HCT116 (cell line): ENCODE results near the gene OSBPL1A. TPM values are rescaled to one million over a fixed set of nuclear protein-coding genes. Genes with fewer than 3 reads are reported as not detected.

Source experiments
- ATAC-seq: fragments of 200-7000 bp; cut with Tn5 transposase; 2 replicates; pipeline ENCODE4 v1.9.1; 2020; ENCODE audit warnings: mild to moderate bottlenecking, moderate library complexity
- BruUV-seq: library from RNA; stranded (reverse); fragments of 400-500 nt; replicated peaks from 2 replicates; lab custom pipeline; 2021; lab: Mats Ljungman, UMichigan
- CTCF ChIA-PET: fragments of 300-600 bp; sonication (Branson Sonifier 250); formaldehyde crosslinking; loops from one replicate; lab custom pipeline; 2021; ENCODE audit warnings: antibody characterized with exemption; lab: Charles Lee
- POLR2A ChIA-PET: fragments of 300-600, 350-600 bp; sonication (Branson Sonifier 250); formaldehyde crosslinking; loops from one replicate; lab custom pipeline; 2021; ENCODE audit warnings: antibody characterized with exemption; lab: Charles Lee
- RAD21 ChIA-PET, 2 experiments: fragments of 300-600 bp; sonication (Branson Sonifier 250); formaldehyde crosslinking; loops; one replicate each; lab custom pipeline; 2023; ENCODE audit warnings: low total read pairs in 2 of 2; ENCODE audit not compliant: uncharacterized antibody in 2 of 2, unreplicated experiment in 2 of 2, low non-redundant PET in 1 of 2; lab: Charles Lee
- DNase-seq: peaks from one replicate; pipeline ENCODE4 v3.0.0-alpha.2; 2010; ENCODE audit warnings: low read depth, low spot score
- H2AFZ ChIP-seq: fragments of 200-600 bp; shearing (Covaris generic), sonication (generic); 2 replicates; pipeline ENCODE4 v1.6.1; 2017; ENCODE audit warnings: low read depth, mixed run types, mixed read lengths, antibody characterized with exemption, low read length; ENCODE audit not compliant: poor library complexity, severe bottlenecking
- H3K27ac ChIP-seq: 2 replicates; pipeline ENCODE4 v1.5.1; 2012; ENCODE audit warnings: low read depth, low read length
- H3K27me3 ChIP-seq: fragments of 200-600 bp; sonication (generic); 2 replicates; pipeline ENCODE4 v1.6.1; 2016; ENCODE audit warnings: mixed run types, low read length, mixed read lengths; ENCODE audit not compliant: insufficient read depth
- H3K36me3 ChIP-seq, 2 experiments: fragments of 200-500 bp in 1 of 2; fragments of 200-600 bp in 1 of 2; sonication (Bioruptor generic) in 1 of 2; sonication (generic) in 1 of 2; 2 replicates each; pipeline versions ENCODE4 v1.5.1 to v1.6.1; 2014 to 2016; ENCODE audit warnings: low read length in 2 of 2, inconsistent platforms in 1 of 2, mixed read lengths in 1 of 2, mixed run types in 1 of 2; ENCODE audit not compliant: insufficient read depth in 2 of 2, control insufficient read depth in 1 of 2
- H3K4me1 ChIP-seq, 2 experiments: fragments of 200-600 bp in 1 of 2; sonication (generic) in 1 of 2; 2 replicates each; pipeline versions ENCODE4 v1.5.1 to v1.6.1; 2012 to 2017; ENCODE audit warnings: low read length in 2 of 2, inconsistent platforms in 1 of 2, mild to moderate bottlenecking in 1 of 2, mixed read lengths in 1 of 2, mixed run types in 1 of 2, moderate library complexity in 1 of 2; ENCODE audit not compliant: insufficient read depth in 2 of 2, control insufficient read depth in 1 of 2
- H3K4me2 ChIP-seq: fragments of 200-600 bp; sonication (generic); 2 replicates; pipeline ENCODE4 v1.6.1; 2017; ENCODE audit warnings: mixed run types, low read length, mixed read lengths
- H3K4me3 ChIP-seq, 2 experiments: fragments of 200-600 bp in 1 of 2; sonication (generic) in 1 of 2; replicated peaks in 1 of 2; 2 replicates each; pipeline ENCODE4 v1.5.1; 2011 to 2016; ENCODE audit warnings: low read length in 2 of 2, control low read depth in 1 of 2, low read depth in 1 of 2, mild to moderate bottlenecking in 1 of 2, mixed read lengths in 1 of 2, mixed run types in 1 of 2
- H3K79me2 ChIP-seq: fragments of 200-600 bp; sonication (generic); 2 replicates; pipeline ENCODE4 v1.6.1; 2017; ENCODE audit warnings: mild to moderate bottlenecking, mixed run types, low read length, moderate library complexity, mixed read lengths; ENCODE audit not compliant: insufficient read depth
- H3K9ac ChIP-seq: fragments of 200-600 bp; sonication (generic); 2 replicates; pipeline ENCODE4 v1.6.1; 2016; ENCODE audit warnings: low read length, mixed read lengths
- H3K9me2 ChIP-seq: fragments of 200-600 bp; sonication (generic), shearing (Covaris generic); 2 replicates; pipeline ENCODE4 v1.6.1; 2017; ENCODE audit warnings: mixed run types, mild to moderate bottlenecking, moderate library complexity; ENCODE audit not compliant: insufficient read depth
- H3K9me3 ChIP-seq, 2 experiments: fragments of 200-500 bp in 1 of 2; fragments of 200-600 bp in 1 of 2; sonication (Bioruptor generic) in 1 of 2; sonication (generic) in 1 of 2; 2 replicates each; pipeline ENCODE4 v1.6.1; 2014 to 2017; ENCODE audit warnings: low read length in 2 of 2, mixed read lengths in 2 of 2, inconsistent platforms in 1 of 2, low read depth in 1 of 2, mild to moderate bottlenecking in 1 of 2, mixed run types in 1 of 2, moderate library complexity in 1 of 2; ENCODE audit not compliant: control insufficient read depth in 1 of 2, insufficient read depth in 1 of 2
- H4K20me1 ChIP-seq: fragments of 200-600 bp; sonication (generic), shearing (Covaris generic); 2 replicates; pipeline ENCODE4 v1.6.1; 2017; ENCODE audit warnings: mixed run types, mild to moderate bottlenecking, moderate library complexity; ENCODE audit not compliant: insufficient read depth
- CBX3 ChIP-seq: IDR thresholded peaks from 2 replicates; pipeline ENCODE4 v1.6.1; 2012; ENCODE audit warnings: low read depth
- EZH2phosphoT487 ChIP-seq: fragments of 200-600 bp; IDR thresholded peaks from 2 replicates; pipeline ENCODE4 v1.6.1; 2018; ENCODE audit warnings: antibody characterized with exemption, borderline replicate concordance
- FOSL1 ChIP-seq: IDR thresholded peaks from 2 replicates; pipeline ENCODE4 v1.6.1; 2012; ENCODE audit warnings: low read depth
- JUND ChIP-seq: IDR thresholded peaks from 2 replicates; pipeline ENCODE4 v1.6.1; 2012
- SIN3A ChIP-seq: IDR thresholded peaks from 2 replicates; pipeline ENCODE4 v1.6.1; 2012; ENCODE audit warnings: low read depth
- SP1 ChIP-seq: IDR thresholded peaks from 2 replicates; pipeline ENCODE4 v1.6.1; 2012; ENCODE audit warnings: low read depth
- TCF7L2 ChIP-seq: IDR thresholded peaks from 2 replicates; pipeline ENCODE4 v1.7.0; 2011; ENCODE audit warnings: borderline replicate concordance, inconsistent platforms; ENCODE audit not compliant: insufficient read depth, insufficient read length; ENCODE audit errors: extremely low read depth
- ZNF274 ChIP-seq: fragments of 200-500 bp; sonication (Bioruptor generic); IDR thresholded peaks from 2 replicates; pipeline ENCODE4 v1.6.1; 2014; ENCODE audit warnings: mild to moderate bottlenecking, low read depth, low read length, inconsistent platforms
- intact Hi-C: fragments of 100-400 bp; cut with micrococcal nuclease; formaldehyde crosslinking; loops from 2 replicates; pipeline ENCODE4 v1.10.0; 2022
- total RNA-seq: library from RNA; stranded (reverse); gene quantifications from one replicate; pipeline ENCODE4 v1.2.1, GENCODE V29; 2021; ENCODE audit not compliant: unreplicated experiment
- TF ChIP-seq, protein P1 (sequence below): IDR thresholded peaks from 2 replicates; pipeline ENCODE4 v1.6.1; 2012; ENCODE audit warnings: low read depth
- TF ChIP-seq, protein P2 (sequence below): IDR thresholded peaks from 2 replicates; pipeline ENCODE4 v1.6.1; 2012
- TF ChIP-seq, protein P3 (sequence below): IDR thresholded peaks from 2 replicates; pipeline ENCODE4 v1.6.1; 2011; ENCODE audit warnings: mild to moderate bottlenecking, low read length, moderate library complexity; ENCODE audit not compliant: insufficient replicate concordance; ENCODE audit errors: extremely low read depth

The OSBPL1A gene
- total RNA-seq, 1 experiment from 2014 or later: 18.9 TPM

DNA sequence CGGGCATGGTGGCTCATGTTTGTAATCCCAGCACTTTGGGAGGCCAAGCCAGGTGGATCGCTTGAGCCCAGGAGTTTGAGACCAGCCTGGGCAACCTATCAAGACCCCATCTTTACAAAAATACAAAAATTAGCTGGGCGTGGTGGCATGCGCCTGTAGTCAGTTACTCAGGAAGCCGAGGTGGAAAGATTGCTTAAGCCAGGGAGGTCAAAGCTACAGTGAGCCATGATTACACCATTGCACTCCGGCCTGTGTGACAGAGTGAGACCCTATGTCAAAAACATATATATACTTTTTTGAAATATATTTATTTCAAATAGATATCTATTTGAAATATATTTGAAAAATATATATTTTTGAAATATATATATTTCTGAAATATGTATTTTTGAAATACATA lies 10.9 kb downstream of the OSBPL1A start:
- H2AFZ ChIP-seq: no peak overlapping the region
- no peaks in the 10 kb centered on the region for H3K27me3 ChIP-seq
- no peaks in the 10 kb centered on the region for H3K36me3 ChIP-seq
- TF ChIP-seq TCF7L2: no peak
- TF ChIP-seq, protein P1, sequence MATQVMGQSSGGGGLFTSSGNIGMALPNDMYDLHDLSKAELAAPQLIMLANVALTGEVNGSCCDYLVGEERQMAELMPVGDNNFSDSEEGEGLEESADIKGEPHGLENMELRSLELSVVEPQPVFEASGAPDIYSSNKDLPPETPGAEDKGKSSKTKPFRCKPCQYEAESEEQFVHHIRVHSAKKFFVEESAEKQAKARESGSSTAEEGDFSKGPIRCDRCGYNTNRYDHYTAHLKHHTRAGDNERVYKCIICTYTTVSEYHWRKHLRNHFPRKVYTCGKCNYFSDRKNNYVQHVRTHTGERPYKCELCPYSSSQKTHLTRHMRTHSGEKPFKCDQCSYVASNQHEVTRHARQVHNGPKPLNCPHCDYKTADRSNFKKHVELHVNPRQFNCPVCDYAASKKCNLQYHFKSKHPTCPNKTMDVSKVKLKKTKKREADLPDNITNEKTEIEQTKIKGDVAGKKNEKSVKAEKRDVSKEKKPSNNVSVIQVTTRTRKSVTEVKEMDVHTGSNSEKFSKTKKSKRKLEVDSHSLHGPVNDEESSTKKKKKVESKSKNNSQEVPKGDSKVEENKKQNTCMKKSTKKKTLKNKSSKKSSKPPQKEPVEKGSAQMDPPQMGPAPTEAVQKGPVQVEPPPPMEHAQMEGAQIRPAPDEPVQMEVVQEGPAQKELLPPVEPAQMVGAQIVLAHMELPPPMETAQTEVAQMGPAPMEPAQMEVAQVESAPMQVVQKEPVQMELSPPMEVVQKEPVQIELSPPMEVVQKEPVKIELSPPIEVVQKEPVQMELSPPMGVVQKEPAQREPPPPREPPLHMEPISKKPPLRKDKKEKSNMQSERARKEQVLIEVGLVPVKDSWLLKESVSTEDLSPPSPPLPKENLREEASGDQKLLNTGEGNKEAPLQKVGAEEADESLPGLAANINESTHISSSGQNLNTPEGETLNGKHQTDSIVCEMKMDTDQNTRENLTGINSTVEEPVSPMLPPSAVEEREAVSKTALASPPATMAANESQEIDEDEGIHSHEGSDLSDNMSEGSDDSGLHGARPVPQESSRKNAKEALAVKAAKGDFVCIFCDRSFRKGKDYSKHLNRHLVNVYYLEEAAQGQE: no peak
- TF ChIP-seq, protein P2, sequence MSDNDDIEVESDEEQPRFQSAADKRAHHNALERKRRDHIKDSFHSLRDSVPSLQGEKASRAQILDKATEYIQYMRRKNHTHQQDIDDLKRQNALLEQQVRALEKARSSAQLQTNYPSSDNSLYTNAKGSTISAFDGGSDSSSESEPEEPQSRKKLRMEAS: no peak
- no peak for TF ChIP-seq SP1
- TF ChIP-seq, protein P3, sequence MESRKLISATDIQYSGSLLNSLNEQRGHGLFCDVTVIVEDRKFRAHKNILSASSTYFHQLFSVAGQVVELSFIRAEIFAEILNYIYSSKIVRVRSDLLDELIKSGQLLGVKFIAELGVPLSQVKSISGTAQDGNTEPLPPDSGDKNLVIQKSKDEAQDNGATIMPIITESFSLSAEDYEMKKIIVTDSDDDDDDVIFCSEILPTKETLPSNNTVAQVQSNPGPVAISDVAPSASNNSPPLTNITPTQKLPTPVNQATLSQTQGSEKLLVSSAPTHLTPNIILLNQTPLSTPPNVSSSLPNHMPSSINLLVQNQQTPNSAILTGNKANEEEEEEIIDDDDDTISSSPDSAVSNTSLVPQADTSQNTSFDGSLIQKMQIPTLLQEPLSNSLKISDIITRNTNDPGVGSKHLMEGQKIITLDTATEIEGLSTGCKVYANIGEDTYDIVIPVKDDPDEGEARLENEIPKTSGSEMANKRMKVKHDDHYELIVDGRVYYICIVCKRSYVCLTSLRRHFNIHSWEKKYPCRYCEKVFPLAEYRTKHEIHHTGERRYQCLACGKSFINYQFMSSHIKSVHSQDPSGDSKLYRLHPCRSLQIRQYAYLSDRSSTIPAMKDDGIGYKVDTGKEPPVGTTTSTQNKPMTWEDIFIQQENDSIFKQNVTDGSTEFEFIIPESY: no peak
- TF ChIP-seq CBX3: no peak
- TF ChIP-seq ZNF274: no peak
- TF ChIP-seq EZH2phosphoT487: no peak
- TF ChIP-seq SIN3A: no peak
- TF ChIP-seq JUND: no peak
- no peak for TF ChIP-seq FOSL1
- TF ChIP-seq, all 23 proteins: peak for 0
- ChIA-PET POLR2A (no interaction called here), RAD21 (no interaction called here), CTCF (no interaction called here)
- Histone ChIP-seq H3K4me2 (no peak overlapping the region), H3K27ac (no peak overlapping the region), H3K79me2 (no peaks in the 10 kb centered on the region; the same call in 1 of the 2 replicates), H4K20me1 (no peaks in the 10 kb centered on the region), H3K4me1 (peaks cover 0 to 2% of the 10 kb centered on the region in 2 experiments; a peak in 1 of 4 replicates), H3K9me3 (no peaks in the 10 kb centered on the region), H3K4me3 (no peak overlapping the region), H3K9me2 (no peaks in the 10 kb centered on the region), H3K9ac (no peak overlapping the region)
- DNase-seq: no peak
- ATAC-seq: no peak
- intact Hi-C loops: no loop called here
- no TSS peak for BruUV-seq
